Fibroblast of lung (primary cell): Measurements from ENCODE around the gene CACNB1.

Experiments used
- EZH2 ChIP-seq: IDR thresholded peaks from 2 replicates; pipeline ENCODE4 v1.5.1; 2012; ENCODE audit warnings: low read length, control low read depth, mild to moderate bottlenecking; ENCODE audit errors: missing control alignments
- TF ChIP-seq, protein P1 (sequence below), 2 donors: IDR thresholded peaks in 1 of 2; conservative IDR thresholded peaks in 1 of 2; 1 replicate in 1 of 2; 2 replicates in 1 of 2; pipeline ENCODE4 v1.5.1; 2011 to 2012; ENCODE audit warnings: low read length in 2 of 2, control low read depth in 1 of 2, inconsistent platforms in 1 of 2, low read depth in 1 of 2, mild to moderate bottlenecking in 1 of 2

DNA sequence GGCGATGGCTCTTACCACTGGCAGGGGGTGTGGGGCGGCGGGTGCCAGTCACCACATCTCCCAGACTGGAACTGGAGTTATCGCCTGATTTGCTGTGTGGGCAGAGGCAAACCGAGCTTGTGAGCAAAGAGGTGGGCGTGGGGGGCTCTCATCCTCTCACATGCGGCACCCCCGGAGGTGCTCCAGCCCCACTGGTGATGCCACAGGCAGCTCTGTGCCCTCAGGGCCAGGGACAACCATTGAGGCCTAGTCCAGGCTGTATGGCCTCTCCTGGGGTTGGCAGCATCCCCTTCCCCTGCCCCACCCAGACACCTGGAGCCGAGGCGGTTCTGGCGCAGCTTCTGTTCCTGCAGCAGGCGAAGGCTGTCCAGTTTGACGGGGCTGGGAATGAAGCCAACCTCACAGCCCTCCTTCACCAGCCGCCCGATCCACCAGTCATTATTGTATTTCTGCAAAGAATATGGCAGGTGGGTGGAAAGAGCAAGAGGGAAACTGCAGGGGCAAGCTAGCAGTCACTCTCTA, 10.9 kb downstream of the CACNB1 start:
- TF ChIP-seq, protein P1, sequence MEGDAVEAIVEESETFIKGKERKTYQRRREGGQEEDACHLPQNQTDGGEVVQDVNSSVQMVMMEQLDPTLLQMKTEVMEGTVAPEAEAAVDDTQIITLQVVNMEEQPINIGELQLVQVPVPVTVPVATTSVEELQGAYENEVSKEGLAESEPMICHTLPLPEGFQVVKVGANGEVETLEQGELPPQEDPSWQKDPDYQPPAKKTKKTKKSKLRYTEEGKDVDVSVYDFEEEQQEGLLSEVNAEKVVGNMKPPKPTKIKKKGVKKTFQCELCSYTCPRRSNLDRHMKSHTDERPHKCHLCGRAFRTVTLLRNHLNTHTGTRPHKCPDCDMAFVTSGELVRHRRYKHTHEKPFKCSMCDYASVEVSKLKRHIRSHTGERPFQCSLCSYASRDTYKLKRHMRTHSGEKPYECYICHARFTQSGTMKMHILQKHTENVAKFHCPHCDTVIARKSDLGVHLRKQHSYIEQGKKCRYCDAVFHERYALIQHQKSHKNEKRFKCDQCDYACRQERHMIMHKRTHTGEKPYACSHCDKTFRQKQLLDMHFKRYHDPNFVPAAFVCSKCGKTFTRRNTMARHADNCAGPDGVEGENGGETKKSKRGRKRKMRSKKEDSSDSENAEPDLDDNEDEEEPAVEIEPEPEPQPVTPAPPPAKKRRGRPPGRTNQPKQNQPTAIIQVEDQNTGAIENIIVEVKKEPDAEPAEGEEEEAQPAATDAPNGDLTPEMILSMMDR (conservative IDR thresholded peaks at IDR 0.05 in 1 of 2, IDR thresholded peaks at IDR 0.05 in 1 of 2; ENCODE audit: low read depth in 1 of 2, low read length in 2 of 2) = no peak
- no peak for TF ChIP-seq EZH2
